ENCODE data around the gene FBLN1.
"Not testable (repeated sequence)": the region's sequence is repeated elsewhere in the genome, so short reads cannot be mapped to it uniquely, and the experiment has no call there.

Gene FBLN1

DNA sequence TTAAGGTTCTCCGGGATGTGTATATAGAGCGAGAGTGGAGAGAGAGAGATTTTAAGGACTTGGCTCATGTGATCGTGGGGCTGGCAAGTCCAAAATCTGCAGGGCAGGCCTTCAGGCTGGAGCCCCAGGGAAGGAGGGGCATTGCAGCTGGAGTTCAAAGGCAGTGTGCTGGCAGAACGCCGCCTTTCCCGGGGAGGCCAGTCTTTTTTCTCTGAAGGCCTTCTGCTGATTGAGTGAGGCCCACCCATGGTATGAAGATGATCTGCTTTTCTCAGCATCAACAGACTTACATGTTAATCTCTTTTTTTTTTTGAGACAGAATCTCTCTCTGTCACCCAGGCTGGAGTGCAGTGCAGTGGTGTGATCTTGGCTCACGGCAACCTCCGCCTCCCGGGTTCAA lies 25.4 kb downstream of the FBLN1 start:
- no peak for DNase-seq (ENCODE audit: low spot score)

- no peak for DNase-seq (ENCODE audit: low spot score)
Observed at GRCh38 chr22:45529105-45529504, 26.4 kb downstream of the FBLN1 start.

- no peak for DNase-seq (ENCODE audit: low spot score)
Observed at GRCh38 chr22:45529971-45530575, 27.4 kb downstream of the FBLN1 start.

- no peak for DNase-seq (ENCODE audit: low spot score)
Observed at GRCh38 chr22:45531441-45532234, 29.0 kb downstream of the FBLN1 start.

- no peak for DNase-seq (ENCODE audit: low spot score)
Observed at GRCh38 chr22:45532235-45532631, 29.6 kb downstream of the FBLN1 start.

GRCh38 chr22:45533703-45534102 lies 31.0 kb downstream of the FBLN1 start:
- no peak for DNase-seq (ENCODE audit: low spot score)

DNA sequence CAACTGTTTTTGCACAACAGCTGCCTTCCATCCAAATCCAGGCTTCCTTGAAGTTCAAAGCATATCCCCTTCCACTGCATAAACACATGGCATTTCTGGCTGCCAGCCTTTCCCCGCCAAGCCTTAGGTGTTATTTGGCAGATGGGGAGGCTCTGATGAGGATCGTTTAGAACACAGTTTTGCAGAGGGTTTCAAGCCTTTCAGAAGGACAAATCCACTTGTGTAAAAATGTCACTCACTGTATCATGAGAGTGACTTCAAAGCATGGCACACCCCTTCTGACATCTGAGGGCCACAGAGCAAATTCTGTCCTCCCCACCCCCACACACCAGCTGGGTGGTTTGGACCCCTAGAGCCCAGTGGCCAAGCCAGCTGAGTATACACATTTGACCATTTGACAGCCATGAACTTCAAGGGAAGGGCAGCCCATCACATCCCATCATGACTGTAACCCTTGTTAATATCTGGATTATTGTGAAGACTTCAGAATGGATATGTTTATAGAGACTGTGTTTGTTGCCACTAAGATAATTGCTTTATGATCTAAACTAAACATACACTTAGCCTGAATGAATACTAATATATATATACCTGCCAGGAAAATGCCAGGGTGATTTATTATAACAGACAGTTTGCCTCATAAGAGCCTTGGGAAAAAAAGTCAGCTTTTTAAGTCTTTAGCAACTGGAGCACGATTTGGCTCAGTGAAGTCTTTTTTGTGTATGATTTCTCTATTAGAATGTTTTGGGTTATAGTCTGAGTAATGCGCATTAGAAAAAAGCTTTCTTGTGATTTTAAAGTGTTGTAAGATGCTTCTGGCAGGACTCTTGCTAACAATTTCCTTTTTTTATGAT lies 31.9 kb downstream of the FBLN1 start:
- DNase-seq (ENCODE audit: low spot score) = no peak

DNA sequence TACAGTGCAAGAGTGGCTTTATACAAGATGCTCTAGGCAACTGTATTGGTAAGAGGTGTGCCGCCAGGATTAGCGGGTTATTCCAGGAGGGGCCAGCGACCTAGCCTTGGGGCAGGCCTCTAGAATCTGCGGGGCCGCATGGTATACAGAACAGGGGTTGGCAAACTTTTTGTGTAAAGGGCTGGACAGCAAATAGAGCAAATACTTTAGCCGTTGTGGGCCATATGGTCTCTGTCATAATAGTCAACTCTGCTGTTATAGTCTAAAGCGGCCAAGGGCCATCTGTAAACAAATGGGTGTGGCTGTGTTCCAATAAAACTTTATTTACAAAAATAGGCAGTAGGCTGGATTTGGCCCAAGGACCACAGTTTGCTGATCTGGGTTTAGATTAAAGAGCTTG lies 32.6 kb downstream of the FBLN1 start:
- DNase-seq (ENCODE audit: low spot score) = no peak

GRCh38 chr22:45535835-45536234 lies 33.2 kb downstream of the FBLN1 start:
- DNase-seq (ENCODE audit: low spot score) = not testable (repeated sequence)

- no peak for DNase-seq (ENCODE audit: low spot score)
Observed at GRCh38 chr22:45537734-45538181, 35.1 kb downstream of the FBLN1 start.

DNA sequence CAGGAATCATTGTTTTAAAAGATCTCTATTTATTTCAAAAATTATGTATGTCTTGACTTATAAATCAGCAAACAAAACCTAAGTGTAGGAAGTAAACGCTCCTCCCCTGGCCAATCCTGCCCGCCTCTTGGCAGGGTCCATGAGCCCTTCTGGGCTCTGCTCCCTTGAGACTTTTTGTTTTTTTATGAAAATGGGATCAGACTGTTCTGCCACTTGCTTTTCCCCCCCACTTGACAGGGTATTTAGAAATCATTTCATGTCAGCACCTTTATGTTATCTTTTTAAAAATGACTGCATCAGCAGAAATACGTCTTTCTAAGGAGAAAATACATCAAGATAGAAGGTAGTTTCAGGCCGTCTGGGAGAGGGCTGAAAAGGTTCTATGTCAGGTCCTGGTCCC lies 35.6 kb downstream of the FBLN1 start:
- no peak for DNase-seq (ENCODE audit: low spot score)

- no peak for DNase-seq (ENCODE audit: low spot score)
Observed at GRCh38 chr22:45540122-45540521, 37.4 kb downstream of the FBLN1 start.

GRCh38 chr22:45541382-45541979 lies 38.8 kb downstream of the FBLN1 start:
- DNase-seq (ENCODE audit: low spot score) = no peak

GRCh38 chr22:45542001-45542520 lies 39.4 kb downstream of the FBLN1 start:
- no peak for DNase-seq (ENCODE audit: low spot score)

- DNase-seq (ENCODE audit: low spot score) = not testable (repeated sequence)
Observed at GRCh38 chr22:45542736-45543135, 40.1 kb downstream of the FBLN1 start.

GRCh38 chr22:45543243-45543642 lies 40.6 kb downstream of the FBLN1 start:
- no peak for DNase-seq (ENCODE audit: low spot score)

DNA sequence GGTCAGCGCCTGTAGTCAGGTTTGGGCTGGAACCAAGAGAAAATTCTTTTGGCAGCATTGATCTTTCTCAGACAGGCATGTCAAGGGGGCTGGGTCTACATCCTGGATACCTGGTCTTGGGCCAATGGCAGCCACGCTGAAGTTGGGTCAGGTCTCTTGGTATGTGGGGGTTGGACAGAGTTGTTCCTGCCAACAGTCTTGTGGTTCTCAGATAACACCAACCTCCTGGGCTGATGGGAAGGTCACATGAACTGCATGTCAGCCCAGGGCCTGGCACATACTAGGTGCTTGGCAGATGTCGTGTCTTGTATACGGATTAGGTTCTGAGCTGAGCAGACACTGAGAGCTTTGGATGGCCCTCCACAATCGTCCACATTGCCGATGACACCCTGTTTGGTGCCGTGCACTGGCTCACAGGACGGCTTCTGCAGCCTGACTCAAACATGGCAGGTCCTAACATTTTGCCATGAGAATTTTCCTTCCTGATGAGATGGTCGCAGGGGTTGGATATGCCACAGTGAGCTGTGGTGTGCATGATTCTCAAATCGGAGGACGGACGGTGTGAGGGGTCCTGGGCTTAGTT lies 42.0 kb downstream of the FBLN1 start:
- DNase-seq (ENCODE audit: low spot score) = no peak

DNA sequence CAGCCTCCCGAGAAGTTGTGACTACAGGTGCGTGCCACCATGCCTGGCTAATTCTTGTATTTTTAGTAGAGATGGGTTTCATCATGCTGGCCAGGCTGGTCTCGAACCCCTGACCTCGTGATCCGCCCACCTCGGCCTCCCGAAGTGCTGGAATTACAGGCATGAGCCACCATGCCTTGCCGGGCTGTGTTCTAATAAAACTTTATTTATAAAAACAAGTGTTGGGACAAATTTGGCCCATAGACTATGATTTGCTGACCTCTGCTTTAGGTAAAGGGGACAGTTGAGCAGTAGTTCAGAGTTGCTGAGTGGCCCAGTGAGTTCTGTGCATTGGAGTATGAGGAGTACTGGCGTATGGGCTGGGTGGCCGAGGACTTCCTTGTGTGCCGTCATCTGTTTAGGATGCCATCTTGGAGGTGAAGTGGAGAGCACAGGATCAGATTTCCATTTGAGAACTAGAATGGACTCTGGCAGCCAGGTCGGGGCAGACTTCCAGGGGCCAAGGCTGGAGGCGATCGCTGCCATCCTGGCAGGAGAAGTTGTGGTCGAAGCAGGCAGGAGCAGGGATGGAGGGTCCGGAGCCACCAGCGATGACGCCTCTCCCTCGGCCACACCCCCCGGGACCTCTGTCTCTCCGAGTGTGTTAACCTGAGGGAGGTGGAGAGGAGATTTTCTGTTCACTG lies 43.8 kb downstream of the FBLN1 start:
- no peak for DNase-seq (ENCODE audit: low spot score)

DNA sequence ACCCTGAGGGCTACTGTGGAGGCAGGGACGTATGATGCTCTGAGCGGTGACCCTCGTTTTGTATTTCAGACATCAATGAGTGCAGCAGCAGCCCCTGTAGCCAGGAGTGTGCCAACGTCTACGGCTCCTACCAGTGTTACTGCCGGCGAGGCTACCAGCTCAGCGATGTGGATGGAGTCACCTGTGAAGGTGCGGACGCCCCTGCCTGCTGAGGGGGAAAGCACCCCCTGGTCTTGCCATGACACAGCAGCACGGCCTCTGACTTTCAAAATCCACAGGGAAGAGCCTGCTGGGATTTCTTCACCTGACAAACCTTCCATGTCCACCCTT lies 44.3 kb downstream of the FBLN1 start:
- DNase-seq (ENCODE audit: low spot score) = no peak

- no peak for DNase-seq (ENCODE audit: low spot score)
Observed at GRCh38 chr22:45547731-45548130, 45.0 kb downstream of the FBLN1 start.

GRCh38 chr22:45548247-45548840 lies 45.7 kb downstream of the FBLN1 start:
- no peak for DNase-seq (ENCODE audit: low spot score)

All from kidney tubule cell (primary cell).